T-helper 1 cell (primary cell): Measurements from ENCODE around the gene TCAIM.
"Not testable (repeated sequence)": the region's sequence is repeated elsewhere in the genome, so short reads cannot be mapped to it uniquely, and the experiment has no call there.

ENCODE experiments used
- DNase-seq, 5 donors: peaks; one replicate each; pipeline ENCODE4 v3.0.0-alpha.2; 2012 to 2020

Gene TCAIM

GRCh38 chr3:44416031-44417030 is 77.8 kb downstream of the TCAIM start:
- no peak for DNase-seq

GRCh38 chr3:44418118-44418517 is 79.6 kb downstream of the TCAIM start:
- not testable (repeated sequence) for DNase-seq

- no peak for DNase-seq
These were observed 80.0 kb downstream of the TCAIM start for GRCh38 chr3:44418549-44418948.

- DNase-seq: no peak
These were observed 80.8 kb downstream of the TCAIM start for GRCh38 chr3:44419116-44419922.

GRCh38 chr3:44419923-44420650 is 81.5 kb downstream of the TCAIM start:
- DNase-seq: no peak

- no peak for DNase-seq
These were observed 82.1 kb downstream of the TCAIM start for GRCh38 chr3:44420676-44421075.

- no peak for DNase-seq
These were observed 82.7 kb downstream of the TCAIM start for GRCh38 chr3:44421280-44421679.

GRCh38 chr3:44424758-44425157 is 86.2 kb downstream of the TCAIM start:
- DNase-seq: no peak

- no peak for DNase-seq
These were observed 89.1 kb downstream of the TCAIM start for GRCh38 chr3:44427683-44428082.

- DNase-seq: no peak
These were observed 90.3 kb downstream of the TCAIM start for GRCh38 chr3:44428910-44429309.

- no peak for DNase-seq
These were observed 90.9 kb downstream of the TCAIM start for GRCh38 chr3:44429459-44429858.

GRCh38 chr3:44430466-44430865 is 91.9 kb downstream of the TCAIM start:
- DNase-seq: no peak

GRCh38 chr3:44434834-44435510 is 96.4 kb downstream of the TCAIM start:
- DNase-seq: no peak

GRCh38 chr3:44436181-44436580 is 97.6 kb downstream of the TCAIM start:
- DNase-seq: no peak

- no peak for DNase-seq
These were observed 99.2 kb downstream of the TCAIM start for GRCh38 chr3:44437800-44438199.

GRCh38 chr3:44439499-44440295 is 101.1 kb downstream of the TCAIM start:
- DNase-seq: peak in 4 of 5 donors; percentile 21 to 92 (median 40)

GRCh38 chr3:44442596-44443309 is 104.2 kb downstream of the TCAIM start:
- peak in 1 of 5 donors; percentile 18 for DNase-seq

GRCh38 chr3:44444437-44444836 is 105.9 kb downstream of the TCAIM start:
- DNase-seq: no peak

GRCh38 chr3:44444896-44445691 is 106.5 kb downstream of the TCAIM start:
- no peak for DNase-seq

GRCh38 chr3:44445786-44446185 is 107.2 kb downstream of the TCAIM start:
- DNase-seq: no peak
